Kidney (tissue), 14 donors: Measurements from ENCODE around the gene TRPM5. TPM values are rescaled to one million over a fixed set of nuclear protein-coding genes. Genes with fewer than 3 reads are reported as not detected.
A peak's percentile ranks its signal among the peaks of the same experiment; 100 is the strongest.

ENCODE experiments used
- DNase-seq, 5 donors: peaks; one replicate each; pipeline ENCODE4 v3.0.0-alpha.2; 2013 to 2020
- FAIRE-seq: peaks from 2 replicates; lab custom pipeline; 2012; peaks lifted over from hg19 to GRCh38; lab: Jason Lieb, UNC
- H3K27ac ChIP-seq, 2 donors: one replicate each; pipeline ENCODE4 v1.7.0; 2013; ENCODE audit warnings: low read depth in 2 of 2, low read length in 2 of 2, inconsistent platforms in 1 of 2
- H3K27me3 ChIP-seq: one replicate; pipeline ENCODE4 v1.7.1; 2013; ENCODE audit warnings: low read length, inconsistent platforms; ENCODE audit not compliant: control insufficient read depth, insufficient read depth
- H3K36me3 ChIP-seq, 3 donors: one replicate each; pipeline versions ENCODE4 v1.7.0 to v1.7.1; 2013; ENCODE audit warnings: low read length in 3 of 3, control low read depth in 1 of 3, inconsistent platforms in 1 of 3; ENCODE audit not compliant: insufficient read depth in 3 of 3, control insufficient read depth in 2 of 3
- H3K4me1 ChIP-seq, 3 donors: one replicate each; pipeline versions ENCODE4 v1.7.0 to v1.7.1; 2013; ENCODE audit warnings: low read length in 3 of 3, inconsistent platforms in 1 of 3, low read depth in 1 of 3; ENCODE audit not compliant: control insufficient read depth in 2 of 3, insufficient read depth in 2 of 3
- H3K4me3 ChIP-seq, 3 donors: one replicate each; pipeline versions ENCODE4 v1.7.0 to v1.8.1; 2013; ENCODE audit warnings: low read length in 3 of 3, control low read depth in 1 of 3, inconsistent platforms in 1 of 3
- H3K9ac ChIP-seq, 3 donors: one replicate each; pipeline versions ENCODE4 v1.7.0 to v1.7.1; 2013; ENCODE audit warnings: low read length in 3 of 3, control low read depth in 1 of 3, inconsistent platforms in 1 of 3
- H3K9me3 ChIP-seq, 3 donors: one replicate each; pipeline versions ENCODE4 v1.7.0 to v1.7.1; 2013; ENCODE audit warnings: low read length in 3 of 3, control low read depth in 1 of 3, inconsistent platforms in 1 of 3; ENCODE audit not compliant: control insufficient read depth in 2 of 3, insufficient read depth in 1 of 3
- CTCF ChIP-seq: IDR thresholded peaks from 3 replicates; pipeline ENCODE4 v1.5.1; 2012; ENCODE audit warnings: mild to moderate bottlenecking, moderate library complexity, borderline replicate concordance; ENCODE audit not compliant: insufficient read depth; ENCODE audit errors: extremely low read depth
- intact Hi-C: fragments of 100-400 bp; cut with DNase I; formaldehyde crosslinking; loops from one replicate; pipeline ENCODE4 v1.11.1; 2022
- polyA plus RNA-seq: library from polyadenylated mRNA; stranded (reverse); fragments of 350-450 nt; fragmentation: Illumina TruSeq; extraction: RNeasy Lipid Tissue Mini Kit (QIAGEN cat#74804); gene quantifications from one replicate; pipeline ENCODE4 v1.2.3, GENCODE V29; 2014; ENCODE audit warnings: low read depth, low replicate concordance; ENCODE audit not compliant: insufficient read depth
- total RNA-seq: library from RNA; stranded (reverse); fragmentation: NEBNext Ultra II Directional; extraction: Animal tissue kit (Norgen Biotek cat#: 25700); gene quantifications from one replicate; pipeline ENCODE4 v1.2.1, GENCODE V29; 2021
- donor health status: control.
- donor health status: control.
- donor health status: control.
- donor health status: control.
- donor health status: control.
- donor health status: DM: yes; HTN: yes; CAD: no.
- donor health status: Normal renal cell carcinoma (clear cell type).

Gene TRPM5
- total and polyA plus RNA-seq, 2 donors from 2014 or later: 0.25 to 0.69 TPM

GRCh38 chr11:2477936-2478335 is 33.6 kb upstream of the TRPM5 start:
- FAIRE-seq: no peak
- no peaks in the 10 kb centered on the region for H3K9me3 ChIP-seq
- H3K27me3 ChIP-seq: no peaks in the 10 kb centered on the region
- intact Hi-C loops: no loop called here
- peaks cover 0 to 9% (median 0%) of the 10 kb centered on the region in 3 donors for H3K4me1 ChIP-seq
- DNase-seq: no peak
- H3K27ac ChIP-seq: no peak overlapping the region
- TF ChIP-seq CTCF: no peak
- H3K36me3 ChIP-seq: no peaks in the 10 kb centered on the region
- H3K4me3 ChIP-seq: no peak overlapping the region
- no peak overlapping the region for H3K9ac ChIP-seq

- Histone ChIP-seq H3K27me3 (no peaks in the 10 kb centered on the region), H3K27ac (no peak overlapping the region)
- no peak for DNase-seq
Measured at GRCh38 chr11:2477254-2477653, 32.9 kb upstream of the TRPM5 start.

GRCh38 chr11:2475136-2475918 is 31.0 kb upstream of the TRPM5 start:
- intact Hi-C loops: no loop called here
- DNase-seq (peak in 1 of 5 donors; percentile 7), FAIRE-seq (no peak)
- no peaks in the 10 kb centered on the region for H3K36me3 ChIP-seq
- H3K9ac ChIP-seq: no peak overlapping the region
- no peak for TF ChIP-seq CTCF
- H3K27me3 ChIP-seq: no peaks in the 10 kb centered on the region
- H3K27ac ChIP-seq: peak overlapping the region in 1 of 2 donors; percentile 45
- H3K9me3 ChIP-seq: no peaks in the 10 kb centered on the region
- peaks cover 0 to 3% (median 0%) of the 10 kb centered on the region in 3 donors for H3K4me1 ChIP-seq
- no peak overlapping the region for H3K4me3 ChIP-seq

More at GRCh38 chr11:2477254-2477653, 32.9 kb upstream of the TRPM5 start:
- Histone ChIP-seq H3K9ac (no peak overlapping the region), H3K36me3 (no peaks in the 10 kb centered on the region), H3K9me3 (no peaks in the 10 kb centered on the region), H3K4me3 (no peak overlapping the region), H3K4me1 (peaks cover 0 to 3% (median 0%) of the 10 kb centered on the region in 3 donors)
- no peak for FAIRE-seq
- no peak for TF ChIP-seq CTCF
- intact Hi-C loops: no loop called here
